GM13977 (cell line): ENCODE data around the gene MMP25.

Experiments used
- DNase-seq: peaks from one replicate; pipeline ENCODE4 v3.0.0; 2012; ENCODE audit warnings: low spot score
- in situ Hi-C: fragments of 300-500 bp; cut with MboI; formaldehyde crosslinking; loops from one replicate; pipeline ENCODE4 v1.12.0; 2022; ENCODE audit warnings: low sequenced_read_pairs, low pct_unique_long_range_greater_than_20kb, mixed read lengths, inconsistent platforms; ENCODE audit not compliant: unreplicated experiment
- TF ChIP-seq, protein P1 (sequence below): IDR thresholded peaks from 2 replicates; pipeline ENCODE4 v1.5.1; 2012; ENCODE audit warnings: mild to moderate bottlenecking, control low read depth; ENCODE audit not compliant: insufficient read depth; ENCODE audit errors: extremely low read depth, missing control alignments

Gene MMP25

DNA sequence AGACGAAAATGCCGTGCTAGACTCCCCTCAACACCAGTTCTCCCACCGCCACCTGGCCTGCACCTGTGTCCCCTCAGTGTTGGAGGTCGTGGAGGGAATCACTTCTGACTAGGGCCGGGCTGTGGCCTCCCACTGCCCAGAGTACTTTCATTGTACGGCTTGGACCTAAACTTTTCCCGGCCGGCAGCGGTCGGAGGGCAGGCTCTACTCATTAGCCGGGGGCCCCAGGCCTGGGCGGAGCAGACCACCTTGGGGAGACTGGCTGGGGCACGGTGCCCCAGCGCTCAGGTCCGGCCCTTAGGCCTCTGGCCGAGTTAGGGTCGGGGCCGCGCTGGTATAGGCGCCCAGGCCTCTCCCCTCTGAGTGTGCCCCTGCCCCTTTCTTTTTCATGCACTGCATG lies 29.0 kb upstream of the MMP25 start:
- DNase-seq: no peak
- in situ Hi-C loops: no loop called here
- TF ChIP-seq, protein P1, sequence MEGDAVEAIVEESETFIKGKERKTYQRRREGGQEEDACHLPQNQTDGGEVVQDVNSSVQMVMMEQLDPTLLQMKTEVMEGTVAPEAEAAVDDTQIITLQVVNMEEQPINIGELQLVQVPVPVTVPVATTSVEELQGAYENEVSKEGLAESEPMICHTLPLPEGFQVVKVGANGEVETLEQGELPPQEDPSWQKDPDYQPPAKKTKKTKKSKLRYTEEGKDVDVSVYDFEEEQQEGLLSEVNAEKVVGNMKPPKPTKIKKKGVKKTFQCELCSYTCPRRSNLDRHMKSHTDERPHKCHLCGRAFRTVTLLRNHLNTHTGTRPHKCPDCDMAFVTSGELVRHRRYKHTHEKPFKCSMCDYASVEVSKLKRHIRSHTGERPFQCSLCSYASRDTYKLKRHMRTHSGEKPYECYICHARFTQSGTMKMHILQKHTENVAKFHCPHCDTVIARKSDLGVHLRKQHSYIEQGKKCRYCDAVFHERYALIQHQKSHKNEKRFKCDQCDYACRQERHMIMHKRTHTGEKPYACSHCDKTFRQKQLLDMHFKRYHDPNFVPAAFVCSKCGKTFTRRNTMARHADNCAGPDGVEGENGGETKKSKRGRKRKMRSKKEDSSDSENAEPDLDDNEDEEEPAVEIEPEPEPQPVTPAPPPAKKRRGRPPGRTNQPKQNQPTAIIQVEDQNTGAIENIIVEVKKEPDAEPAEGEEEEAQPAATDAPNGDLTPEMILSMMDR: no peak

- in situ Hi-C loops: no loop called here
- TF ChIP-seq, protein P1: peak; percentile 47
- peak; percentile 68 for DNase-seq
Observed at GRCh38 chr16:3017794-3018506, 28.4 kb upstream of the MMP25 start, which contains the start of gene CLDN6. TSS of gene CLDN6 (minus strand) at chr16:3018183. CDS start at chr16:3016021, 2,162 bp downstream.

DNA sequence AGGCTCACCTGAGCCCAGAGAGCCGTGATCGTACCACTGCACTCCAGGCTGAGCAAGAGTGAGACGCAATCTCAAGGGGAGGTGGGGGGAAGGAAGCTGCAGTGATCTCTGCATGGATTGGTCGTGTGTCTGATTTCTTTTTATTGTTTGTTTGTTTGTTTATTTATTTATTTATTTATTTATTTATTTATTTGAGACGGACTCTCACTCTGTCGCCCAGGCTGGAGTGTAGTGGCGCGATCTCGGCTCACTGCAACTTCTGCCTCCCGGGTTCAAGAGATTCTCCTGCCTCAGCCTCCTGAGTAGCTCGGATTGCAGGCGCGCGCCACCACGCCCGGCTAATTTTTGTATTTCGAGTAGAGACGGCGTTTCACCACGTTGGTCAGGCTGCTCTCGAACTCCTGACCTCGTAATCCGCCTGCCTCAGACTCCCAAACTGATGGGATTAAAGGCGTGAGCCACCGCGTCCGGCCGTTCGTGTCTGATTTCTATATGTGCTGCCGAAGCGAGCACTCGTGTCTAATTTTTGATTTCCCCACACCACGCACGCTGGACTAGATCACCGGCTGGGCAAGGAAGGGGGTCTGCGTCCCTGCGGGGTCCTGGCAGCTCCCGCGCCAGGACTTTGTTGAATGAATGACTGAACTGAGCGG lies 26.6 kb upstream of the MMP25 start:
- no peak for DNase-seq
- in situ Hi-C loops: no loop called here
- TF ChIP-seq, protein P1: no peak

DNA sequence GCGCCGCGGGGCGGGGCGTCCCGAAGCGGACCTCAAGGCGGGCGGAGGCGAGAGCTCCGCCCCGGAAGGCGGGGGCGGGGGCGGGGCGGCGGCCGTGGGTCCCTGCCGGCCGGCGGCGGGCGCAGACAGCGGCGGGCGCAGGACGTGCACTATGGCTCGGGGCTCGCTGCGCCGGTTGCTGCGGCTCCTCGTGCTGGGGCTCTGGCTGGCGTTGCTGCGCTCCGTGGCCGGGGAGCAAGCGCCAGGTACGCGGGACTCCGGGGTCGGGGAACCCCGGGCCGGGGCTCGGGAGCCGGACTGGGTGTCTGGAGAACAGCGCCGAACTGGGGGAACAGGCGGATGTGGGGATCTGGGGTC lies 26.1 kb upstream of the MMP25 start, which contains the start of gene TNFRSF12A:
TSS of gene TNFRSF12A (plus strand) at position 122 of the 357 bp plus-strand sequence. CDS start at position 152, 30 bp downstream.
- peak; percentile 95 for DNase-seq
- TF ChIP-seq, protein P1: no peak
- in situ Hi-C loops: no loop called here

DNA sequence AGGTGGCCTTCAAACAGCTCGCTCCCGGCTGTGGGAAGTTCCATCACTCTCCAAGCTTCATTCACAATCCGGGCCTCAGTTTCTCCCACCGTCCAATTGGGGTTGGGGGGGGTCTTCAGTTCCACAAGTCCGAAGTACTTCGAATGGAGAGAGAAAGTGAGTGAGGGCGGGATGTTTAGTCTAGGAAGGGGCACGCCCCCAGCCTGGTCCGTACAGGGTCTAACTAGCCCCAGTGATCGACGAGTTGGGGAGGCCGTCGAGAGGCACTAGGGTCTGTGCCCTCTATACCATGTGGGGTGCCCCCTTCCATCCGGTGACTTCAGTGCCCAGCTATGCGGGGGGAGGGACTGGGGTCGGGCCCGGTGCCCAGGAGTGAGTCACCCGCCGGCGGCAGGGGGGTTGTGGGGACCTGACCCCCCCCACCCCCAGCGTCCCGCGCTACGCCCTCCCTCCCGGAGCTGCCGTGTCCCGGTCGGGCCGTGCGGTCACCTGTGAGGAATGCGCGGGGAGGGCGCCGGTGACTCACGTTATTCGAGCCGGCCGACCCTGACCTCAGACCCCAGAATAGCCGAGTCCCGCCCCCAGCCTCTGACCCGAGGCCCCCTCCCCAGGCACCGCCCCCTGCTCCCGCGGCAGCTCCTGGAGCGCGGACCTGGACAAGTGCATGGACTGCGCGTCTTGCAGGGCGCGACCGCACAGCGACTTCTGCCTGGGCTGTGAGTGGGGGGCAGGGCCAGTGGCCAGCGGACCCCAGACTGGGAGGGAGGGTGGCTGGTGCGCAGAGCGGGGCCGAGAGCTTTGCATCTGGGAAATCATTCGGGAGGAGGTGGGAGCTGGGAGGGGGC lies 25.5 kb upstream of the MMP25 start:
- in situ Hi-C loops: no loop called here

More for the DNA sequence above, 25.5 kb upstream of the MMP25 start:
- TF ChIP-seq, protein P1: no peak
- no peak for DNase-seq
